ENCODE data around the gene NCOA1.
"Not testable (repeated sequence)": the region's sequence is repeated elsewhere in the genome, so short reads cannot be mapped to it uniquely, and the experiment has no call there.

The NCOA1 gene

DNA sequence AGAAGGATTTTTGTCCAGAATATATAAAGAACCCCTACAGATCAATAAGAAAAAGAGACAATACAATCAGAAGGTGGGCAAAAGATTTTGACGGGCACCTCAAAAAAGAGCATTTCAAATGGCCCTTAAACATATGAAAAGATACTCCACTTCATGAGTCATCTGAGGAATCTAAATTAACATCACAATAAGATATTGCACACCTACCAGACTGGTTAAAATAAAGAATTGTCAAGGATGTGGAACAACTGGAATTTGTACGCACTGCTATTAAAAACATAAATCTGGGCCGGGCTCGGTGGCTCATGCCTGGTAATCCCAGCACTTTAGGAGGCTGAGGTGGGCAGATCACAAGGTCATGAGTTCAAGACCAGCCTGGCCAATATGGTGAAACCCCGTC is 17.0 kb upstream of the NCOA1 start:
- DNase-seq (ENCODE audit: low read depth in 2 of 2) = no peak

GRCh38 chr2:24477229-24477628 is 13.8 kb upstream of the NCOA1 start:
- no peak for DNase-seq (ENCODE audit: low read depth in 2 of 2)

- no peak for DNase-seq (ENCODE audit: low read depth in 2 of 2)
Observed at GRCh38 chr2:24478243-24478642, 12.8 kb upstream of the NCOA1 start.

DNA sequence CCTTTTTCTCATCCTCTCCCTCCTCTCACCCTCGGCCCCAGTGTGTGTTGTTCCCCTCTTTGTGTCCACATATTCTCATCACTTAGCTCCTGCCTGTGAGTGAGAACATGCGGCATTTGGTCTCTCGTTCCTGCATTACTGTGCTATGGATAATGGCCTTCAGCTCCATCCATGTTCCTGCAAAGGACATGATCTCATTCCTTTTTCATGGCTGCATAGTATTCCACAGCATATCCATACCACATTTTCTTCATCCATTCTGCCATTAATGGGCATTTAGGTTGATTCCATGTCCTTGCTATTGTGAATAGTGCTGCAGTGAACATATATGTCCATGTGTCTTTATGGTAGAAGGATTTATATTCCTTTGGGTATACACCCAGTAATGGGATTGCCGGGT is 10.8 kb upstream of the NCOA1 start:
- no peak for DNase-seq (ENCODE audit: low read depth in 2 of 2)

DNA sequence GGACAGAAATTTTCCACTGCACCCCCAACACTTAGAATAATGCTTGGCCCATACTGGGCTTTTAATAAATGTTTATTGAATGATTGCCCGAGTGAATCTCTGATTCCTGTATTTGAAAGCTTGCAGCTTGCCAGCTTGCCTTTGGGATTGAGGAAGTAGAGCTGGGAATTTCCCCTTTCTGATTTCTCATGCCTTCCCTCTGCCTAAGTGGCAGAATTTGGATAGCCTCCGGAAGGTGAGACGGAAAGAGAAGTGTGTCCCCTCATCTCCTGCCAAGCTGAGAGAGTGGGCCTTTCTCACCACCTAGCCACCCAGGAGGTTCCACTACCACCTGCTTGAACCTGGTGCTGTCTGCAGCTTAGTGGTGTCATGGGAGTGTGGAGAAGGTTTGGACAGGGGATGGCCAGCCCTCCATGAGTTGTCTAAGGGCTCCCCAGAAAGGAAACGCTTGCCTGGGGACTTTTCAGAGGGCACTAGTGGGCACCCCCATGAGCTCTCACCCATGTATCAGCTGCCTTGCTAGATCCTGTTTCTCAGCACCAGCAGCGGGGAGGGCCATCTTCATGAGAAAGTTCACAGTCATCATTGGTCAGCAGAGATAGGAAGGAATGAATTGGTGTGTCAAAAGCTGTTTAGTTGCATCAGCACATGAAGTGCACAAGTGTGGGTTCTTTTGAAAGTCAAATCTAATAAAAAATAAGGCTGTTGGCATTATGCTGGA is 8.6 kb upstream of the NCOA1 start:
- DNase-seq (ENCODE audit: low read depth in 2 of 2) = no peak

DNA sequence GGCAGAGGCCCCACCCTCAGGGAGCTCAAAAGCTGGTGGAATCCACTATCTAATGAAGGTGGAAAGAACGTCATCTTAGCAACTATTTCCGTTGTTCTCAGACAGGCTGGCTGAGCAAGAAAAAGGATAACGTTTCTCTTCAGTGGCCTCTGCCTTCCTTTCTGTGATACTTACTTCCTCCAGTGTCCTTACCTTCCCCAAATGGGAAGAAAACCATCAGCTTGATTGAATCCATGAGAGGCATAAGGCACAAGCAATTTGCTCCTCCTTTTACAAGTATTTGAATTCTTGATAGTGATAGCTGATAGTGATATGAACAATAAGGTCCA is 8.1 kb upstream of the NCOA1 start:
- no peak for DNase-seq (ENCODE audit: low read depth in 2 of 2)

GRCh38 chr2:24484677-24485076 is 6.4 kb upstream of the NCOA1 start:
- DNase-seq (ENCODE audit: low read depth in 2 of 2) = not testable (repeated sequence)

- DNase-seq (ENCODE audit: low read depth in 2 of 2) = no peak
Observed at GRCh38 chr2:24485197-24485596, 5.9 kb upstream of the NCOA1 start.

GRCh38 chr2:24486636-24487205 is 4.3 kb upstream of the NCOA1 start:
- DNase-seq (ENCODE audit: low read depth in 2 of 2) = no peak

DNA sequence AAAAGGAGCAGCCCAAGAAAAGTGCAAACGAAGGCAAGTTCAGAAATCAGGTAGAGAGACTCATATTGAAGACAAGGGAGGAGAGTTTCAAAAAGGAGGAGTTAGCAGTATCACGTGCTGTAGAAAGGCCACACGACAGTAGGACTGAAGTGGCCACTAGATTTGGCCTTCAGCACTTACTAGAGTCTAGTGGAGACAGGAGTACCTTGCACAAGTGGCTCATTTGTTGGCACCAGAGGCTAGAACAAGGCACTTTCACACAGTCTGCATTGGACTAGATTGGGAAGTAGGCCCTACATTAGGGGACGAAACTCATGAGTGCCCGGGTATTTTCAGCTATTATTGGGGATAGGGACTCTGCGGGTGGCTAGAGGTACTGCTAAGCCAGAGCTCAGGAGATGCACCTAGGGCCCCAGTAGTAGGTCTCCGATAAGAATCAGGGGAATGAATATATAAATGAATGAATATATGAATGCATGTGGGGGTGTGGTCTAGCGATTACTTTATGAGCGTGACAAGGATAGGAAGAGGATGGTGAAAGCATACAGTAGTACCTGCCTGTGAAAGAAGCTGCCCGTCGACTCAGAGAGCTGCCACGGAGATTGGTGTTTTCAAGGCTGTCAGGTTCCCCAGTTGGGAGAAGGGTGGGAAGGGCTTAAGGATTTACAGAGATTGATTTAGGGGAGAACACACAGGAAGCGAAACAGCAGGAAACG is 1.4 kb upstream of the NCOA1 start:
- no peak for DNase-seq (ENCODE audit: low read depth in 2 of 2)

- no peak for DNase-seq (ENCODE audit: low read depth in 2 of 2)
Observed at GRCh38 chr2:24490181-24490689, 819 bp upstream of the NCOA1 start.

DNA sequence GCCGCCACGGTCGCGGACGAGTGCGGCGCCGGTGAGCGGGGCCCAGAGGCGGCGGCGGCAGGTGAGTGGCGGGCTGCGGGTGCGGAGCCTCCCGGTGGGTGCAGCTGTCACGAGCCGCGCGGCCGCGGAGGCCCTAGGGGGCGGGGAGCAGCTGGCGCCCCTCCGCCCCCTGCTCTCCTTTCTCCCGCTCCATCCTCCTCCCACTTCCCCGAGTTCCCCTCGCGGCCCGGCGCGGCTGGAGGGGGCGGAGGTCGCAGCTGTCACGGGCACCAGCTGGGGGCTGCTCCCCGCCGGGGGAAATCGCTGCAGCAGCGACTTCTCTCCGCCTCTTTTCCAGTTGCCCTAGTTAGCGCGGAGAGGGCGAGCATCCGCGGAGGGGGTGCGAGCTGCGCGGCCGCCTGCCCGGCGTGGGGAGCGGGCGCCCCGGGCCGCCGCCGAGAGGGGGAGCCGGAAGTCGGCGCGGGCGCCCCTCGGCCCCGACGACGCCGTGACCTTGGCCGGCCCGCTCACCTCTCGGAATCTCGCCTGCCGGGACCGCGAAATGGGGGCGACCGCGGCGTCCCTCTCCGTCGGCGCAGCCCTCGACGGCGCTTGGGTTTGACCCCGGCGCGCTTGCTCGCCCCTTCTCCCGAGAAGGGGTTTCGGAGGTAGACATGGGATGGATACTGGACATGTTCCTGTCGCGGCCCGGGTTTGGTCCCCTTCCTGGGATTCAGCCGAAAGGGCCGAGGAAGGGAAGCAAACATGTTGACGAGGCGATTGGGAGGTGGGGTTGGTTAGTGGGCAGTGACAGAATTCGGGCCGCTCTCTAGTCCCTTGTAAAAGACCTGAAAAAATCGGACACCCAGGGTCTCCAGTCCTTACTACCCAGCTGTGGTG is 727 bp downstream of the NCOA1 start:
- DNase-seq (ENCODE audit: low read depth in 2 of 2) = peak; percentile 25 to 33

- DNase-seq (ENCODE audit: low read depth in 2 of 2) = no peak
Observed at GRCh38 chr2:24492421-24493279, 1.6 kb downstream of the NCOA1 start.

GRCh38 chr2:24493713-24494112 is 2.7 kb downstream of the NCOA1 start:
- DNase-seq (ENCODE audit: low read depth in 2 of 2) = no peak

GRCh38 chr2:24494410-24494809 is 3.4 kb downstream of the NCOA1 start:
- DNase-seq (ENCODE audit: low read depth in 2 of 2) = no peak

DNA sequence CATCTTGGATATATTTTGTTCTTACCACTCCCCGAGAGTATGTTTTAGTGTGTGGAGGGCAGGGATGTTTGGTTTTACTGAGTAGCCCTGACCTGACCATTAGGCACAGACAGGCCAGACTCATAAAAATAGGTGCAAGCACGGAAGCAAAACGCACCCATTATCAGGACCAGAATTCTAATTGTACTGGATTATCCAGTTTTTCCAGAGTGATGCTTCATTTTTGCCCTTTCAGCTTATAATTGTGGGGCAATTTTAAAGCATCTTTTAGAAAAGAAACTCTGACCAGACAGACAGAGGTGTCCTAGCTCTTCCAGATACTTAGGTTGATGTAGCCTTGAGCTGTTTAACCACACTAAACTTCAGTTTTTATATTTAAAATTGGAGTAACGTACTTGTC is 4.4 kb downstream of the NCOA1 start:
- DNase-seq (ENCODE audit: low read depth in 2 of 2) = no peak

GRCh38 chr2:24496959-24497358 is 5.9 kb downstream of the NCOA1 start:
- DNase-seq (ENCODE audit: low read depth in 2 of 2) = no peak

DNA sequence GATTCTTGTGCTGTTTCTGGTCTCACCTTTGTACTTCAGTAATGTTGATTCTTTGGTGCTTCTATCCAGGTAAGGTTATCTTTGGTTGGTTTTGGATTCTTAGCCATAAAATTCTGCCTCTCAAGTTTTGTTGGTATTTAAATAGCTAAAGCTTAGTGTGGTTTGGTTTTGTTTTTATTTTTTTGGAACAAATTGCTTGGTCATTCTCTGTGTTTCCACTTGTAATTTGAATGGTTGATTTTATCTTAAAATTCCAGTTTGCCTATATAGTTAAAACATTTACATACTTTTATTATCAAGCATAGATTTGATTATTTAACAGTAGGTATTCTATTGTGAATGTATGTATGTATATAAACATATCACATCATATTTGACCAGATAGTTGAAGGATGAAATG is 6.6 kb downstream of the NCOA1 start:
- DNase-seq (ENCODE audit: low read depth in 2 of 2) = no peak

GRCh38 chr2:24498121-24498520 is 7.1 kb downstream of the NCOA1 start:
- no peak for DNase-seq (ENCODE audit: low read depth in 2 of 2)

DNA sequence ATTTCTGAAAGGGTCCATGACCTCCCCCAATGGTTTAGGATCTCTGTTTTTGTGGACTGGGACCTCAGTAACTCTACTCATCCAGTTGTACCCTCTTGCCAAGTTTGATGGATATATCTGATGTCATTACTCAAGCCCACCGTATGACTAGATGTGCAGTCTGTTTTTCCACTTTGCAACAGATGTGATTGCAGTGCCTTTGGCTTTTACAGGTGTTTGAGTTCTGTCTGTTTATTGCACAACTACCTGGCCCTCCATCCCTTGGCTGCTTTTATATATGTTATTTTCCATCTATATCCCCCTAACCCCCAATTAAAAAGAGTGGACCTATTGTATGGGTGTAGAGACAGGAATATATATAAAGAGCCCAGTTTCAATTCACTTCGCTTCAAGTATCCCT is 10.8 kb downstream of the NCOA1 start:
- no peak for DNase-seq (ENCODE audit: low read depth in 2 of 2)
